Fibroblast of mammary gland (primary cell): ENCODE measurements around the gene LRRC23.

Experiments
- DNase-seq: peaks from one replicate; pipeline ENCODE4 v3.0.0-alpha.2; 2010; ENCODE audit warnings: low read depth
- H3K4me3 ChIP-seq: 2 replicates; pipeline ENCODE4 v1.5.1; 2011; ENCODE audit warnings: low read depth, mild to moderate bottlenecking, low read length, moderate library complexity; ENCODE audit not compliant: control insufficient read depth
- TF ChIP-seq, protein P1 (sequence below): conservative IDR thresholded peaks from 2 replicates; pipeline ENCODE4 v1.5.1; 2011; ENCODE audit warnings: low read depth, low read length, inconsistent platforms; ENCODE audit not compliant: control insufficient read depth, insufficient read depth

The LRRC23 gene

DNA sequence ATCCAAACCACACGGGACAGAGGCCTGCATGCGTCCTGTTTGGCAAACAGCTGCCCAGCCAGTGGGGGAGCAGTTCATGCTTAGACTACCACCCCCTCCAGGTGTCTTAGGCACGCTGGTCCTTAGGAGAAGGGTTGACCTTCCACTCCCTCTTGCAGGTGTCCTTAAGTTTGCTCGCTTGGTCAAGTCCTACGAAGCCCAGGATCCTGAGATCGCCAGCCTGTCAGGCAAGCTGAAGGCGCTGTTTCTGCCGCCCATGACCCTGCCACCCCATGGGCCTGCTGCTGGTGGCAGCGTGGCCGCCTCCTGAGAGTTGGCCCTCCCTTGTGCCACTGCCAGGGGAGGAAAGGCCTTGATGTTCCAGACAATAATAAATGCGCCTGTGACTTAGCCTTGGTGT lies 41.0 kb downstream of the LRRC23 start:
- H3K4me3 ChIP-seq = no peak overlapping the region
- DNase-seq = no peak
- TF ChIP-seq, protein P1, sequence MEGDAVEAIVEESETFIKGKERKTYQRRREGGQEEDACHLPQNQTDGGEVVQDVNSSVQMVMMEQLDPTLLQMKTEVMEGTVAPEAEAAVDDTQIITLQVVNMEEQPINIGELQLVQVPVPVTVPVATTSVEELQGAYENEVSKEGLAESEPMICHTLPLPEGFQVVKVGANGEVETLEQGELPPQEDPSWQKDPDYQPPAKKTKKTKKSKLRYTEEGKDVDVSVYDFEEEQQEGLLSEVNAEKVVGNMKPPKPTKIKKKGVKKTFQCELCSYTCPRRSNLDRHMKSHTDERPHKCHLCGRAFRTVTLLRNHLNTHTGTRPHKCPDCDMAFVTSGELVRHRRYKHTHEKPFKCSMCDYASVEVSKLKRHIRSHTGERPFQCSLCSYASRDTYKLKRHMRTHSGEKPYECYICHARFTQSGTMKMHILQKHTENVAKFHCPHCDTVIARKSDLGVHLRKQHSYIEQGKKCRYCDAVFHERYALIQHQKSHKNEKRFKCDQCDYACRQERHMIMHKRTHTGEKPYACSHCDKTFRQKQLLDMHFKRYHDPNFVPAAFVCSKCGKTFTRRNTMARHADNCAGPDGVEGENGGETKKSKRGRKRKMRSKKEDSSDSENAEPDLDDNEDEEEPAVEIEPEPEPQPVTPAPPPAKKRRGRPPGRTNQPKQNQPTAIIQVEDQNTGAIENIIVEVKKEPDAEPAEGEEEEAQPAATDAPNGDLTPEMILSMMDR = no peak

DNA sequence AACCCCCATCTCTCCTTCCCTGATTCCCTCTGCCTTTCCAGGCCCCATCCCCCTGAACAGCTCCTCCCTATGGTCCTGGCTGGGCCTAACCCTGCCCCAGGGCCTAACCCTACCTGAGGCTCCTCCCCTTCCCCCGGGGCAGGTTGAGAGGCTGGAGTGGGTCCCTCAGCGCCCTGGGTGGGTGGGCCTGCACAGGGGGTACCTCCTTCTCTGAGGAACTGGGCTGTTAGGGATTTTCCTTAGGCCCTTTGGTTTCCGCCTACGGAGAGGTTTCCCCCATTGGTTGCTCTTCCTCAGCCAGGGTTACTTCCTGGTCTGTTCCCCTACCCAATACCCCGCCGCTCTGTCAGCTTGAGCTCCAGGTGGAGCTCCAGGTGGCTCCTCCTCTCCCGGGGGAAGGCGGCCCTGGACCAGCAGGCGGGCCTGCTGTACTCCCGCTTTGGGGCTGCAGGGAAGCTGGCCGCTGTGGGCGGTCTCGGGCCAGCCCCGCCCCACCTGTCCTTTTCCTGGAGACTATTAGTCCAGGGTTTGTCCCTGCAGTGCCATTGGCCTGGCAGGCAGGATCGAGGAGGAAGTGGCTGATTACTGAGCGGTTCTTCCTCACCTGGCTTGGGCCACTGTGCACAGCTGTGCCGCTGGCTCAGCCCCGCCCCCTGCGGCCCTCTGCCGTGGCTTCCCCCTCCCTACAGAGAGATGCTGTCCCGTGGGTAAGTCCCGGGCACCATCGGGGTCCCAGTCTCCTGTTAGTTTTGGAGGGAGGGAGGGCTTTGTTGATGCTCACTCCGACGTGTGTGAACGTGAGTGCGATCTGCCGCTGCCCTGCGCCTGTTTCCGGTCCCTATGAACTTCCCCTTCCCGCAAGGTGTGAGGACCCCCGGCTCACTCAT lies 41.7 kb downstream of the LRRC23 start:
- TF ChIP-seq, protein P1 = no peak
- no peak overlapping the region for H3K4me3 ChIP-seq
- DNase-seq = no peak

DNA sequence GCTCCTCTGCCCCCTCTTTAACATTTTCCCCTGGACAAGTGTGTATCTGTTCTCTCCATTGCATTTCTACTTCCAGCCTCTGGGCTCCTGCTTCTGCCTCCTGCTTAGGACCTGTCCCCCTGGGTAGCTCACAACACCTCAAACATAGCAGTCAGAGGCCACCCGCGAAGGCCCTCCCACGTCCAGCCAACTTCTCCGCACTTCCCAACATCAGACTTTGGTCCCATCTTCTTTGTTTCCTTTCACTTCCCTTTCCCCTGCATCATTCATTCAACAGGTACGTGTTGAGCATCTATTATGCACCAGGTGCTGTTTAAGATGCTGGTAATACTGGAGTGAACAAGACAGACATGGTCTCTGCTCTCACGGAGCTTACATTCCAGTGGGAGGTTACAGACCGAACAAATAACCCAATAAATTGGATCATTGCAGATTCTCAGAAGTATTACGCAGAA lies 42.3 kb downstream of the LRRC23 start:
- no peak for DNase-seq
- TF ChIP-seq, protein P1 = no peak
- no peak overlapping the region for H3K4me3 ChIP-seq

DNA sequence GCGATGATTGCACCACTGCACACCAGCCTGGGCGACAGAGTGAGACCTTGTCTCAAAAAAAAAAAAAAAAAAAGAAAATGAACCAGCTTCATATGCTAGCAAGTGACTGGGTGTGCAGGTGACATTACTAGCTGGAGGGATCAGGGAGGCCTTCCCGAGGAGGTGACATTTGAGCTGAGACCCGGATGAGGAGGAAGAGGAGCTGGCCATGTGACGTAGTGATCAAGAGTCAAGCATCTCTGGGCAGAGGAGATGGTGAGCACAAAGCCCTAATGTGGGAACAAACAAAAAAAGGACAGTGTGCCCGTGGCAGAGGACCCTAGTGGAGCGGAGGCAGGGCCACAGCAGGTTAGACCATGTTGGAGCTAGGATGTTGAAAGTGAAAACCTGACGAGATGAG lies 43.0 kb downstream of the LRRC23 start:
- no peak overlapping the region for H3K4me3 ChIP-seq
- no peak for DNase-seq
- TF ChIP-seq, protein P1 = no peak

DNA sequence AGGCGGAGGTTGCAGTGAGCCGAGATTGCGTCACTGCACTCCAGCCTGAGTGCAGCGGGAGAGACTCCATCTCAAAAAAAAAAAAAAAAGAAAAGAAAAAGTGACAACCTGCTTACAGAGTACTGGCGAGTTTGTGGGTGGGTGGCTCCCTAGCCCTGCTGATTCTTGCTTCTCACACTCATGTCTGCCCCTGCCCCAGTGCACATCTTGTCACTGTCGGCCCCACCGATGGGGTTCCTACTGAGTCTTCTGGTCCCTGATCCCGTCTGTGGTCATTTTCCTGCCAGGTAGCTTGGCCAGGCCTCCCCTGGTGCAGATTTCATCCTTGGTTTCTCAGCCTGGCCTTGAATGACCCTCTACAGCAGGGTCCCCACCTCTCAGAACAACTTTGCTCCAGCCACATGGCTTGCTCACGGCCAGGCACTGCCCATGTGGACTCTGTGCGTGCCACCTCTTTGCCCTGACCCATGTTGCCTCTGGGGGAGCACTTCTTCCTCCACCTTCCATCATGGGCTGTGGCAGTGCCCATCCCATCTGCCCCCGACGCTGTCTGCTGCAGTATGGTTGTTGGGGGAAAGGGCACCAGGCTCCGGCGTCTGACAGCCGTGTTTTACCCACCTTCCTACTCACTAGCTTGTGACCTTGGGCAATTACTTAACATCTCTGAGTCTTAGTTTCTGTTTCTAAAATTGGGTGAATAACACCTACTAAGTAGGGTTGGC lies 44.4 kb downstream of the LRRC23 start:
- DNase-seq = no peak
- TF ChIP-seq, protein P1 = no peak
- no peak overlapping the region for H3K4me3 ChIP-seq

DNA sequence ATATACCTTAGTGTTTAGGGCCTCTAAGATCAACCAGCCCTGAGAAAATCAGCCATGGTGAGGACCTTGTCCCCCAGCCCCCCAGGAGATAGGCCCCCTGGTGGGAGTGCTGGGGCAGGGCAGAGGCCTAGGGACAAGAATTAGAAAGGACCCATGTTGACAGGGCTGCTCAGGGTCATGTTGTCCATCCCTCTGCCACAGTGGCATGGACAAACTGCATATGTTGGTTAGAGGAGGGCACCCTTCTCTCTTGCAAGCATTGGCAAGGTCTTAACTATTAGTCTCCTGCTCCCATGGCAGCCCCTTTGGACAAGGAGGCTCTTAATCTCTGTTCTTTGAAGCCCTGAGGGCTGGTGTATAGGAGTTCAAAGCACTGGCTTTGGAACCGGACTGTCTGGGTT lies 45.8 kb downstream of the LRRC23 start:
- TF ChIP-seq, protein P1 = peak; percentile 12
- no peak for DNase-seq
- H3K4me3 ChIP-seq = no peak overlapping the region
